ENCODE results near the gene NUP43. TPM values are rescaled to one million over a fixed set of nuclear protein-coding genes. Genes with fewer than 3 reads are reported as not detected.
"Not testable (repeated sequence)": the region's sequence is repeated elsewhere in the genome, so short reads cannot be mapped to it uniquely, and the experiment has no call there.

Gene NUP43
- total RNA-seq, 1 experiment from 2014 or later = 79.1 TPM

DNA sequence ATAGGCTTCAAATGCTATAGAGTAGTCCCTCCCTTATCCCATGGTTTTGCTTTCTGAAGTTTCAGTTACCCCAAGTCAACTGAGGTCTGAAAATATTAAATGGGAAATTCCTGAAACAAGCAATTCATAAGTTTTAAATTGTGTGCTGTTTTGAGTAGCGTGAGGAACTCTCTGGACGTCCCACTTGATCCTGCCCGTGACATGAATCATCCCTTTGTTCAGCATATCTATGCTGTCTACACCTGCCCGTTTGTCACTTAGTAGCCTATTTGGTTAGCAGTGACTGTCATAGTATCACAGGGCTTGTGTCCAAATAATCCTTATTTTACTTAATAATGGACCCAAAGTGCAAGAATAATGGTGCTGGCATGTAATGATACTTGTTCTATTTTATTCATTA lies 8.2 kb upstream of the NUP43 start (continued):
- no peak for TF ChIP-seq PRDM15 (CRISPR knock-in tag; IDR thresholded peaks at IDR 0.05)
- TF ChIP-seq, protein P1, sequence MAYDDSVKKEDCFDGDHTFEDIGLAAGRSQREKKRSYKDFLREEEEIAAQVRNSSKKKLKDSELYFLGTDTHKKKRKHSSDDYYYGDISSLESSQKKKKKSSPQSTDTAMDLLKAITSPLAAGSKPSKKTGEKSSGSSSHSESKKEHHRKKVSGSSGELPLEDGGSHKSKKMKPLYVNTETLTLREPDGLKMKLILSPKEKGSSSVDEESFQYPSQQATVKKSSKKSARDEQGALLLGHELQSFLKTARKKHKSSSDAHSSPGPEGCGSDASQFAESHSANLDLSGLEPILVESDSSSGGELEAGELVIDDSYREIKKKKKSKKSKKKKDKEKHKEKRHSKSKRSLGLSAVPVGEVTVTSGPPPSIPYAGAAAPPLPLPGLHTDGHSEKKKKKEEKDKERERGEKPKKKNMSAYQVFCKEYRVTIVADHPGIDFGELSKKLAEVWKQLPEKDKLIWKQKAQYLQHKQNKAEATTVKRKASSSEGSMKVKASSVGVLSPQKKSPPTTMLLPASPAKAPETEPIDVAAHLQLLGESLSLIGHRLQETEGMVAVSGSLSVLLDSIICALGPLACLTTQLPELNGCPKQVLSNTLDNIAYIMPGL (CRISPR knock-in tag; IDR thresholded peaks at IDR 0.05) = no peak
- no peak for TF ChIP-seq GRHL2 (CRISPR knock-in tag; IDR thresholded peaks at IDR 0.05; ENCODE audit: insufficient replicate concordance, severe bottlenecking)
- TF ChIP-seq HMGA2 (CRISPR knock-in tag; IDR thresholded peaks at IDR 0.05) = no peak
- TF ChIP-seq, protein P2, sequence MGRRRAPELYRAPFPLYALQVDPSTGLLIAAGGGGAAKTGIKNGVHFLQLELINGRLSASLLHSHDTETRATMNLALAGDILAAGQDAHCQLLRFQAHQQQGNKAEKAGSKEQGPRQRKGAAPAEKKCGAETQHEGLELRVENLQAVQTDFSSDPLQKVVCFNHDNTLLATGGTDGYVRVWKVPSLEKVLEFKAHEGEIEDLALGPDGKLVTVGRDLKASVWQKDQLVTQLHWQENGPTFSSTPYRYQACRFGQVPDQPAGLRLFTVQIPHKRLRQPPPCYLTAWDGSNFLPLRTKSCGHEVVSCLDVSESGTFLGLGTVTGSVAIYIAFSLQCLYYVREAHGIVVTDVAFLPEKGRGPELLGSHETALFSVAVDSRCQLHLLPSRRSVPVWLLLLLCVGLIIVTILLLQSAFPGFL (CRISPR knock-in tag; IDR thresholded peaks at IDR 0.05; ENCODE audit: borderline replicate concordance) = no peak
- TF ChIP-seq, protein P3, sequence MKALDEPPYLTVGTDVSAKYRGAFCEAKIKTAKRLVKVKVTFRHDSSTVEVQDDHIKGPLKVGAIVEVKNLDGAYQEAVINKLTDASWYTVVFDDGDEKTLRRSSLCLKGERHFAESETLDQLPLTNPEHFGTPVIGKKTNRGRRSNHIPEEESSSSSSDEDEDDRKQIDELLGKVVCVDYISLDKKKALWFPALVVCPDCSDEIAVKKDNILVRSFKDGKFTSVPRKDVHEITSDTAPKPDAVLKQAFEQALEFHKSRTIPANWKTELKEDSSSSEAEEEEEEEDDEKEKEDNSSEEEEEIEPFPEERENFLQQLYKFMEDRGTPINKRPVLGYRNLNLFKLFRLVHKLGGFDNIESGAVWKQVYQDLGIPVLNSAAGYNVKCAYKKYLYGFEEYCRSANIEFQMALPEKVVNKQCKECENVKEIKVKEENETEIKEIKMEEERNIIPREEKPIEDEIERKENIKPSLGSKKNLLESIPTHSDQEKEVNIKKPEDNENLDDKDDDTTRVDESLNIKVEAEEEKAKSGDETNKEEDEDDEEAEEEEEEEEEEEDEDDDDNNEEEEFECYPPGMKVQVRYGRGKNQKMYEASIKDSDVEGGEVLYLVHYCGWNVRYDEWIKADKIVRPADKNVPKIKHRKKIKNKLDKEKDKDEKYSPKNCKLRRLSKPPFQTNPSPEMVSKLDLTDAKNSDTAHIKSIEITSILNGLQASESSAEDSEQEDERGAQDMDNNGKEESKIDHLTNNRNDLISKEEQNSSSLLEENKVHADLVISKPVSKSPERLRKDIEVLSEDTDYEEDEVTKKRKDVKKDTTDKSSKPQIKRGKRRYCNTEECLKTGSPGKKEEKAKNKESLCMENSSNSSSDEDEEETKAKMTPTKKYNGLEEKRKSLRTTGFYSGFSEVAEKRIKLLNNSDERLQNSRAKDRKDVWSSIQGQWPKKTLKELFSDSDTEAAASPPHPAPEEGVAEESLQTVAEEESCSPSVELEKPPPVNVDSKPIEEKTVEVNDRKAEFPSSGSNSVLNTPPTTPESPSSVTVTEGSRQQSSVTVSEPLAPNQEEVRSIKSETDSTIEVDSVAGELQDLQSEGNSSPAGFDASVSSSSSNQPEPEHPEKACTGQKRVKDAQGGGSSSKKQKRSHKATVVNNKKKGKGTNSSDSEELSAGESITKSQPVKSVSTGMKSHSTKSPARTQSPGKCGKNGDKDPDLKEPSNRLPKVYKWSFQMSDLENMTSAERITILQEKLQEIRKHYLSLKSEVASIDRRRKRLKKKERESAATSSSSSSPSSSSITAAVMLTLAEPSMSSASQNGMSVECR (CRISPR knock-in tag; IDR thresholded peaks at IDR 0.05; ENCODE audit: borderline replicate concordance) = no peak
- TF ChIP-seq EMX1 (CRISPR knock-in tag; IDR thresholded peaks at IDR 0.05) = no peak

GRCh38 chr6:149753374-149753637 lies 7.0 kb upstream of the NUP43 start:
- H3K27ac Mint-ChIP-seq, CTCF ChIA-PET, H3K4me3 Mint-ChIP-seq: not testable (repeated sequence)

GRCh38 chr6:149752600-149753373 lies 6.5 kb upstream of the NUP43 start:
- ChIA-PET POLR2A (interaction anchor here (0.7 kb wide), 1 partner anchor 822 kb away, joined by 5 read pairs; no protein-coding TSS in a partner anchor), CTCF (interaction anchor here (0.7 kb wide), 1 partner anchor 29 kb away, joined by 4 read pairs; no protein-coding TSS in a partner anchor)
- Mint-ChIP-seq H3K4me1 (peaks cover 9% of the 10 kb centered on the region), H3K27me3 (ENCODE audit: low read depth) (no peaks in the 10 kb centered on the region), H3K4me3 (no peak overlapping the region), H3K36me3 (no peaks in the 10 kb centered on the region), H3K27ac (no peak overlapping the region), H3K9me3 (no peaks in the 10 kb centered on the region)
- no peak for ATAC-seq
- no peak for DNase-seq (ENCODE audit: low spot score)
- TF ChIP-seq, protein P1 (CRISPR knock-in tag; IDR thresholded peaks at IDR 0.05) = no peak
- TF ChIP-seq KAT7 (CRISPR knock-in tag; IDR thresholded peaks at IDR 0.05; ENCODE audit: borderline replicate concordance) (no peak), TCF7 (CRISPR knock-in tag; IDR thresholded peaks at IDR 0.05; ENCODE audit: low read depth) (no peak), ZNF425 (CRISPR knock-in tag; conservative IDR thresholded peaks at IDR 0.05) (no peak), ZNF512 (CRISPR knock-in tag; IDR thresholded peaks at IDR 0.05; ENCODE audit: borderline replicate concordance) (no peak), ZNF121 (CRISPR knock-in tag; IDR thresholded peaks at IDR 0.05) (no peak), SOX15 (CRISPR knock-in tag; IDR thresholded peaks at IDR 0.05) (no peak), FOXJ3 (CRISPR knock-in tag; IDR thresholded peaks at IDR 0.05; ENCODE audit: borderline replicate concordance) (no peak)

More at GRCh38 chr6:149753374-149753637, 7.0 kb upstream of the NUP43 start:
- H3K36me3 Mint-ChIP-seq; H3K4me1 Mint-ChIP-seq; POLR2A ChIA-PET; H3K27me3 Mint-ChIP-seq (ENCODE audit: low read depth); H3K9me3 Mint-ChIP-seq; DNase-seq (ENCODE audit: low spot score); ATAC-seq: not testable (repeated sequence)
